SKM-1 treated with dmso at 0.1 percent for 144 hours (cell line): Measurements from ENCODE around the gene CFAP100.

Source experiments
- DNase-seq: peaks from one replicate; lab custom pipeline; 2025; ENCODE audit not compliant: unreplicated experiment; lab: John Stamatoyannopoulos, UW

The CFAP100 gene

DNA sequence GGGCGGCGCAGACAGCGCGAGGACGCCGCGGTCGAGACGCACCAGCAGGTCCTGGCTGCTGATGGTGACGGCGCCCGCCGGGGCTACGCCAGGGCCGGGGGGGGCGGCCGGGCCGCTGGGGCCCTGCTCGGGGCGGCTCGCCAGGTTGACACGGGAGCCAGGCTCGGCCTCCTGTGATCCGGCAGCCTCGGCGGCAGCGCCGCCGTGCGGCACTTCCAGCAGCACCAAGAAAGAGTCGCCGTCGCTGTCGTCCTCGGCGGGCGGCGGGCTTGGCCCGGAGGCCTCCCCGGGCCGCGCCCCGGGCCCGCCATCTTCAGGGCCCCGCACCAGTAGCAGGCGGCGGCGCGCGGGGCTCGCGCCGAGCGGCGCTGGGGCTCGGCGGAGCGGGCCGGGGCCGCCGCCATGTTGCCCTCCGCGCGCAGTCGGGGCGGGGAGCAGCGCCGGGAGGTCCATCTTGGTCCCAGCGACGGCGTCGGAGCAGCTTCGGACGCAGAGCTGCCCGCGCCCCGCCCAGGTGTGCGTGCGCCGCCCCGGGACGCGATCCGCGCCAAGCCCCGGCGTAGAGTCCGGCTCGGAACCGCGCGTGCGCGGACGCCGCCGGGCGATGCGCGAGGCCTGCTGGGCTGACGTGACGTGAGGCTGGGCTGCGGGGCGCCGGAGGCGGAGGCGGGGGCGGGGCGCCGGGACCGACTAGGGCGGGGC is 80.9 kb downstream of the CFAP100 start, which contains the start of gene ZXDC:
TSS of gene ZXDC (minus strand) at position 479 of the 702 bp plus-strand sequence. CDS start at position 453, 26 bp downstream.
- peak; percentile 85 for DNase-seq

DNA sequence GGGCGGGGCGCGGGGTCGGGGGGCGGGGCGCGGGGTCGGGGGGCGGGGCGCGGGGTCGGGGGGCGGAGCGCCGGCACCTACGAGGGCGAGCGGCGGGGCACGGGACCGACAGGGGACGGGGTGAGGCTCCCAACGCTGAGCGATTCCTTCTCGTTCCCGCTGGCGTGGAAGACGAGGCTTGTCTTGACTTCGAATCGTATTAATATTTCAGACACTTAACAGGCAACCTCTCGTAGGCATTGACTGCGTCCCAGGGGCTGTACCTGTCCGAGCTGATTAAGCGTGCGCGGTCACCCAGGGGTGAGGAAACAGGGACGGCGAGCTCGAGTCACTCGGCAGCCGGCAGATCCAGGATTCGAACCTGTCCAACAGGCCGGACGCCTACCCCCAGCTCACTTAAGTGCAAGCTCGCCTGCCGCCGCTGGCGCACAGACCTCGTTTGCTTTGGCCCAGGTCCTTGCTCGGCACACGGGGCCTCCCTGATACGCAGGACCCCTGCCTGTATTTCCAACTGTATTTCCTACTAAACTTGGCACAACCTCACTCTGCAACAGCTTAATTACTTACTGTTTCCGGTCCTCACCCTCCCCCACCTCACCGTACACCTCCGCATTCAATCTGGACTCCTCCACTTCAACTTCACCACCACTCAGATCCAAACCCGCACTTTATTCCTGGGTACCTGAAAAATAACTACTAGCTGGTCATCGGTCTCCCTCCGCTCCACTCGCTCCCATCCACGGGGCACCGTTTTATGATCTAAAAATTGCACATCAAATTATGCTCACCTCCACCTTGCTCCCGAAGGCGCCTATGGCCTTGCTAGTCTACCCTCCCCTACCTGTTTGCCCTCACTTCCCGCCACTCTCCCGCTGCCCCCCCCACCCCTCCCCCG is 81.7 kb downstream of the CFAP100 start:
- peak; percentile 53 for DNase-seq

DNA sequence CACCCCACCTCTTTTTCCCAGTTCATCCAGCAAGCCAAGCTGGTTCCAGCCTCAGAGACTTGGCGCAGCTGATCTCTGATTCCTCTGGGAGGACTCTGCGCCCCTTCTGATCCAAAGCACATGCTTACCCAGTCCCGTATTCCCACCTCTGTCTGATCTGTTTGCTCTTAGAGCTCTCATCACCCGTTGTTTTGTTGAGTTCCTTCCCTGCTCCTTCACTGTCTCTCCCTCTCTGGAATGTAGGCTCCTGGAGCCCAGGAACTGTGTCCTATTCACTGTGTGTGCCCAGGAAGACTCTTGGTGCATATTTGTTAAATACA is 82.3 kb downstream of the CFAP100 start:
- DNase-seq, result no peak

DNA sequence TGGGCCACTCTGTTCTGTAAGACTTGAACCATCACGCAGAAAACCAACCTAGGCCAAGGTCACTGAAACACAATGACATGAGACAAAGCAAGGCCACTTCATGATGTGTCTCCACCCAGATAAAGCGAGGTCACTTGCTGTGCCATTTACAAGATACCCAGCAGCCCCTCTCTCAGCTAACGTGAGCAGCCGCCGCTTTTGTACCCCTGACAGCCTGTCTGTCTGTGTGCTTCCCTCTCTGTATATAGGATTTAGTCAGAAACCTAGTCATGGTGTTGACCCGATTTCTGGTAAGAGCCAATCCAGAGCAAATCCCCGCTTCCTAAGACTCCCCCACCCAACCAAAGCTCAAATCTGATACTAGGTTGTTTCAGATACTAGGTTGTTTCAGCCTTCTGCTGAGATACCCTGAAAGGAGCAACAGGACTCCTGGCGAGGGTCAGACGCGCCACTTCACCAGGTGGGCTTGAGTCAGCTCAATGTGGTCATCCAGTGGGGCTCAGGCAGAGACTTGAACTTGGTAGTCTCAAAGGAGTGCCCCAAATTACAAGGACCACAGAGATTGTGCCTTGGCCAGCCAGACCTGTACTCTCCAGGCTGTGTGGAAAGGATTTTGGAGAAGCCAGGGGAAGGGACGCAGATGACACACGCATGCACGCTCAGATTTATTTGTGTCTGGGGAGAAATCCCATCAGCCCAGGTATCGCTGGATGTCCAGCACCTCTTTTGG is 84.0 kb downstream of the CFAP100 start:
- DNase-seq, result no peak

DNA sequence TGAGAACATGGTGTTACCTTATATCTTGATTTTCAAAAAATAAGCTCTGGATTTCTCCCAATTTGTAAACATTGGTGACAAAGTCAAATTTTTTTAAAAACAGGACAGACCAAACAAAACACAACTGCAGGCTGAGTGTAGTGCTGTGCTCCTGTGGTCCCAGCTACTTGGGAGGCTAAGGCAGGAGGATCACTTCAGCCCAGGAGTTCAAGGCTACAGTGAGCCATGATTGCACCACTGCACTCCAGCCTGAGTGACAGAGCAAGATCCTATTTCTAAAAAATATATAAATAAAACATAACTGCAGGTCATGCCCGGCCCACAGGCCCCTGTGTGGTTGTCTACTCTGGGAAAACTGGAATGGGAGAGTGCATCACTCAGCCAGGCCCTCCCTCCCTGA is 84.9 kb downstream of the CFAP100 start:
- DNase-seq, result no peak

DNA sequence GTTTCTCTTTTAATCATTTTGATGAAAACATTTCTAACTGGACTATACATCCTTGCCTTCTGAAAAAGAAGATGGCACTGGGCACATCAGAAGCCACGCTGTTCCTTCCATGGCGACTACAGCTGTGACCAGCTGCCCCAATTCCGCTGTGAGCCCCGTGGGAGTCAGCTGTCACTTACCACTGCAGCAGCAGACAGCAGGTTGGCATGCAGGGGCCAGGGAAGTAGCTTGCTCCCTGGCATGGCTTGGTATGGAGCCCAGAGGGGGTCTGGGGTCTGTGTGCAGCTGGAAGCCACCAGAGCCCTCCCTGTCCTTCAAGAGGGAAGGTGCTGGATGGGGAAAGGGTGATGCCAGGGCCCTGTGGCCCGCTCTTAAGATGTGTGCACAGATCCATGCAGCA is 85.5 kb downstream of the CFAP100 start:
- DNase-seq, result no peak

DNA sequence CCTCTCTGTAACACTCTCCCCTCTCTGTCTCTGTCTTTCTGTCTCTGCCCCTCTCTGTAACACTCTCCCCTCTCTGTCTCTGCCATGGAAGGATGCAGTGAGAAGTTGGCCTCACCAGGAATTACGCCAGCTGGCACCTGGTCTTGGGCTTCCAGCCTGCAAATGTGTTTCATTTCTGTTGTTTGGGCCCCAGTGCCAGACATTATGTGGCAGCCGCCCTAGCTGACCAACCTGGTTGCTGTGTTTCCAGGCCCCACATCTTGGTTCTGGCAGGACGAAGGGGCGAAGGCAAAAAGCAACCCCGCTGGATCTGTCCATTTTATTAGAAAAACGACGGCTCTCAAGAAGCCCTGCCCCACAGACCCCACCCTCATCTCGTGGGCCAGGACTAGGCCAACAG is 86.2 kb downstream of the CFAP100 start:
- DNase-seq, result no peak

DNA sequence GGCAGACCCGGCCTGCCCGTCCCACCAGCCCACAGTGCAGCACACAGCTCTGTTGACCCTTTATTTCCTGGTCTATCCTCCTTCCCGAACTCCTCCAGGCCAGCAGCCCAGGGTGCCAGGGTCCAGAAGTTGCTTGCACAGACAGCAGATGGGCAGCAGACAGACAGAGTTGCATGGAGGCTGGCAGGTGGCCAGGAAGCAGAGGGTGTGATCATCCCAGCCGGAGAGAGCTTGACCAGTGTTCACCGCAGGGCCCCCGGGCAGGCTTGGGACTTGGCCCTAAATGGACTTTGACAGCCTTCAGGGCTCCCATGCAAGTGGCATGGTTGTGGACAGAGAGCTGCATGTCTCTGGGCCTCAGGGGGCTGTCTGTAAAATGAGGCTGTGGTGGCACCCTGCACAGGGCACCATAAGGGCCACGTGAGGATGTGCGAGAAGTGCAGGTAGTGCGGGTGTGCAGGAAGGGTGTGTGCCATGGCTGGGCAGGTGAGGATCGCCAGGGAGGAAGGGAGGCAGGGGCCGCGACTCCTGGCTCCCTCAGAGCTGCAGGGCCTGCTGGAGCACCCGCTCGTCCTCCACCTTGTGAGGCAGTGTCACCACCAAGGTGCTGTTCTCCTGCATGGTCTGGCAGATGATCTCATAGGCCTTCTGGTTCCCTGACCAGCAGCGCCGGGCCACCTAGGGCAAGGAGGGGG is 87.2 kb downstream of the CFAP100 start:
- no peak for DNase-seq

DNA sequence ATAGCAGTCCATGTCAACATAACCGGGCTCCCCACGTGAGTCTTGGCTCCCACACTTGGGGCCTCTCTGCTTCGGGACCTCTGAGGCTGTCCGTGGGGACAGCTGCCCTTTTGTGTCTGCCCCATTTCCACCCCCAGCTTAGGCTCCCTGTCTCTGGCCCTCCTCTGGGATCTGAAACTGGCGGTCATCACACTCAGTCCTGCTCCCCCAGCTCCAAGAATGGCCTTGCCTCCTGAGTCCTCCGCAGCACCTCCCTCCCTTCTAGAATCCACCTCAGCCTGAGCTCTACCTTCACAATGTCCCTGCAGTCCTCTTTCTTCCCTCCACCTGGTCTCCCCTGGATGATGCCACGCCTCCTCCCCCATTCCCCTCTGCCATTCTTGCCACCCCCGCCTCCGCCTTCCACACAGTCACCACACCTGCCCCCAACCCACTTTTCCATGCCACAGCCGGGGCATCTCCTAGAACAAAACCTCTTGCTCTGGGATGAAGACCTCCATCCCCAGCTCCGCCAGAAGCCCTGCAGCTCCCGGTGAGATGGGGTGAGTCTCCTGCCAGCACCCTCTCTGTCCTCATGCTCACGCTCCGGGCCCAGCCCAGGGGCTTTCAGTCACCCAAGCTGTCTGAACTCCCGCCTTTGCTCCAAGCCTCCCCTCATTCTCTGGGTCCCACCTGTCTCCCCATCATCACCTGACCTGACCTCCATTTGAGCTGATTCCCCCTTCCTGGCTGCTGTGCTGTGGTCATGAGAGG is 88.0 kb downstream of the CFAP100 start:
- DNase-seq, result no peak

DNA sequence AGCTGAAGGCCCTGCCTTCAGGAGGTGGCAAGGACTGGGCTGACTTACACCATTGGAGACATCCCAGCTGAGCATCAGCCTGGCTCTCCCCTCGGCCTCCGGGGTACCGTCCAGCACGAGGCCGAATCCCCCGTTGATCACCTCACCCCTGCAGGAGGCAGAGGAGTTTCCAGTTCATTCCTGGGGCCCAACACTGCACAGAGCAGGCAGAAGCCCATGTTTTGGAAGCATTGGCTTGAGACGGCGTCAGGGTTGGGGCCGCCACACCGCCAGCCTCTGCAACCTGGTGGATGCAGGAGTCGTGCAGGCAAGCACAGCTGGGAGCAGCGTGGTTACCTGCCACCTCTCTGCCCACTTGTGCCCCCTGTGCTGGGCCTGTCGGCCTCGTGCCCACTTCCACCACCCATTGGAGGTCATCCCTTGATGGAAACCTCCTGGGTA is 88.6 kb downstream of the CFAP100 start:
- DNase-seq, result no peak

DNA sequence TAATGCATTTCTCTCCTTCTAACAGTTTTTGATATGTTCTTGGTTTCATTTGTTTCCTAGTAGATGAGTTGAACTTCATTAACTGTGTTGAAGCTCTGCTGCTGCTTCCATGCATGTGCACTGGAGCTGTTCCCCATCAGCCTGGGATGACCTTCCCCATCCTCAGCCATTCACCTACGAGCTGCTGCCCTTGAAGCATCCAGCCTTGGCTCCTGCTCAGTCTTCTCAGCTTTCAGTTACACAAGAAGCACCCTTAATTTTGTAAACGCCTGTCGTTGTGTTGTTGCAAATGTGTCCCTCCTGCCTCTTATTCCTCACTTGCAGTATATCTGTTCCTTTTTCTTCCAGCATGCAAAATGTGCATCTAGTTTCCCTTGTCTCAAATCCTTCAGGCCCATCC is 89.4 kb downstream of the CFAP100 start:
- no peak for DNase-seq

DNA sequence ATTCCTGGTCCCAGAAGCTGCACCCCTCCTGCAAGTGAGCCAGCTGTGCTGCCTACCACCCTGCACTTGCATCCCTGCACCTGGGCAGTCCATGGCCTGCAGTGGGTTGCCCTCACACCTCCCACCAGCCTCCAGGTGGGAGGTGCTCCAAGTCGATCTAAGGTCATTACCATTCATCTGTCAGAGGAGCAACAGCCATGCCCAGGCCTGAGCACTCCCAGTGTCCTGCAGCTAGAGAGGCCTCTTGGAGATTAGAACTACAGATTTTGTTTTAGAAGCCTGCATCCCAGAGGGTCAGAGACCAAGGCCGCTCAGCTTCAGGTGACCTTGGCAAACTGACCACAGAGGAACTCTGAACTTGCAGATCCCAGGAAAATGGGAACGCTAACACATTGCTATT is 90.0 kb downstream of the CFAP100 start:
- no peak for DNase-seq

DNA sequence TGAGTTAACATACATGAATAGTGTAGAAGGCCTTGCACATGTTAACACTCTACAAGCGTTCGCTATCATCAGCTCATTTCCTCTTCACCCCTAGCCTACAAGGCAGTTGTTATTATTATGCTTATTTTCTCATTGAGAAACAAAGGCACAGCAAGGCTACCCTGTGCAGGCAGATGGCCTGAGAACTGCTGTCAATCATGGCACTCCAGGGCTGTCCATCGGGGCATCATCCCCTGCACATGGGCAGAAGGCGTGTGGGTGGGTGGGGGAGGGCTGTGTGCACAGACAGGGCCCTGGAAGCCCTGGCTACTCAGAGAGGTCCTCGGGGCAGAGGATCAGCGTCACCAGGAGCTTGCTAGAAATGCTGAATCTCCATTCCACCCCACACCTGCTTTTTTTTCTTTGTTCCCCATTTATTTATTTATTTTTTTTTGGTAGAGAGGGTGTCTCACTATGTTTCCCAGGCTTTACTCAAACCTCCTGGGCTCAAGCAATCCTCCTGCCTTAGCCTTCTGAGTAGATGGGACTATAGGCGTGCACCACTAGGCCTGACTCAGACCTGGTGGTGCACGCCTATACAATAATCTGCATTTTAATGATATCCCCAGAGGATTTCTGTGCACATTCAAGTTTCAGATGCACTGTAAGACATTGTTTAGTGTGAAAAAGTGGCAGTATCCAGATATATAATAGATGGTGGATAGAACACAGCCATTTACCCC is 90.6 kb downstream of the CFAP100 start:
- DNase-seq, result no peak

DNA sequence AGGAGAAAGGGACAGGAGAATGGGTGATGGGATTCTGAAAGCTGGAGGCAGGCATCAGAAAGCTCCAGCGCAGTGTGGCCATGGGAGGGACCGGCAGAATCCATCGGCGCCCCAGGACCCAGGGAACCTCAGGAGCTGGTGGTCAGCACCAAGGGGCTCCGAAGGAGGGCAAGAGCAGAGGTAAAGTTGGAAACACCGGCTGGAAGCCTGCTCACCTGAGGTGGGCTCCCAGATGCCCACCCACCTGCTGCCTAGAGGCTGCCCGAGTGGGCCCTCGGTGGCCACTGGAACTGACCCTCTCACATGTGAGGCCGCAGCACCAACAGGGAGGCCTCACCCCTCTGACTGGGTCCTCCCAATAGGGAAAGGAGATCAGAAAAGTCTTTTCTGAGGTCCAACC is 91.2 kb downstream of the CFAP100 start:
- no peak for DNase-seq
